Duodenal mucosa (tissue), 2 donors: ENCODE data around the gene ZNF695.

Source experiments
- H3K27ac ChIP-seq: one replicate; pipeline ENCODE4 v1.7.0; 2013; ENCODE audit warnings: low read depth, low read length
- H3K27me3 ChIP-seq, 2 donors: one replicate each; pipeline ENCODE4 v1.7.0; 2013; ENCODE audit warnings: low read length in 2 of 2, control low read depth in 1 of 2; ENCODE audit not compliant: insufficient read depth in 2 of 2, control insufficient read depth in 1 of 2
- H3K36me3 ChIP-seq, 2 donors: one replicate each; pipeline ENCODE4 v1.7.0; 2013; ENCODE audit warnings: low read length in 2 of 2, control low read depth in 1 of 2; ENCODE audit not compliant: insufficient read depth in 2 of 2, control insufficient read depth in 1 of 2
- H3K4me1 ChIP-seq, 2 donors: one replicate each; pipeline ENCODE4 v1.7.0; 2013; ENCODE audit warnings: low read length in 2 of 2, control low read depth in 1 of 2; ENCODE audit not compliant: insufficient read depth in 2 of 2, control insufficient read depth in 1 of 2
- H3K4me3 ChIP-seq, 2 donors: one replicate each; pipeline ENCODE4 v1.7.0; 2013; ENCODE audit warnings: low read length in 2 of 2, low read depth in 1 of 2
- H3K9ac ChIP-seq, 2 donors: one replicate each; pipeline ENCODE4 v1.7.0; 2013; ENCODE audit warnings: low read length in 2 of 2, low read depth in 1 of 2
- H3K9me3 ChIP-seq, 2 donors: one replicate each; pipeline ENCODE4 v1.7.0; 2013; ENCODE audit warnings: low read length in 2 of 2, control low read depth in 1 of 2; ENCODE audit not compliant: control insufficient read depth in 1 of 2

ZNF695 gene

GRCh38 chr1:246966502-246966901 lies 41.4 kb downstream of the ZNF695 start:
- Histone ChIP-seq H3K9me3 (peaks cover 12 to 14% of the 10 kb centered on the region in 2 donors), H3K36me3 (no peaks in the 10 kb centered on the region), H3K4me1 (no peaks in the 10 kb centered on the region), H3K9ac (no peak overlapping the region), H3K4me3 (no peak overlapping the region), H3K27ac (no peak overlapping the region), H3K27me3 (no peaks in the 10 kb centered on the region)

GRCh38 chr1:246959944-246960693 lies 47.7 kb downstream of the ZNF695 start:
- Histone ChIP-seq H3K27me3 (no peaks in the 10 kb centered on the region), H3K27ac (no peak overlapping the region), H3K4me1 (no peaks in the 10 kb centered on the region), H3K9ac (no peak overlapping the region), H3K9me3 (no peaks in the 10 kb centered on the region), H3K36me3 (no peaks in the 10 kb centered on the region), H3K4me3 (no peak overlapping the region)

- H3K27me3 ChIP-seq = no peaks in the 10 kb centered on the region
- H3K9ac ChIP-seq = no peak overlapping the region
- no peaks in the 10 kb centered on the region for H3K4me1 ChIP-seq
- no peak overlapping the region for H3K4me3 ChIP-seq
- H3K36me3 ChIP-seq = no peaks in the 10 kb centered on the region
- no peaks in the 10 kb centered on the region for H3K9me3 ChIP-seq
- no peak overlapping the region for H3K27ac ChIP-seq
These were observed 53.7 kb downstream of the ZNF695 start for GRCh38 chr1:246954126-246954525.

GRCh38 chr1:246951413-246951812 lies 56.4 kb downstream of the ZNF695 start:
- no peaks in the 10 kb centered on the region for H3K4me1 ChIP-seq
- no peaks in the 10 kb centered on the region for H3K9me3 ChIP-seq
- no peak overlapping the region for H3K9ac ChIP-seq

GRCh38 chr1:246949956-246950355 lies 57.9 kb downstream of the ZNF695 start:
- no peak overlapping the region for H3K4me3 ChIP-seq
- H3K27me3 ChIP-seq = no peaks in the 10 kb centered on the region
- no peaks in the 10 kb centered on the region for H3K9me3 ChIP-seq
- no peaks in the 10 kb centered on the region for H3K4me1 ChIP-seq
- H3K36me3 ChIP-seq = no peaks in the 10 kb centered on the region
- no peak overlapping the region for H3K9ac ChIP-seq
- H3K27ac ChIP-seq = no peak overlapping the region

More at GRCh38 chr1:246951413-246951812, 56.4 kb downstream of the ZNF695 start:
- H3K27ac ChIP-seq = no peak overlapping the region
- no peaks in the 10 kb centered on the region for H3K27me3 ChIP-seq
- no peaks in the 10 kb centered on the region for H3K36me3 ChIP-seq
- no peak overlapping the region for H3K4me3 ChIP-seq

GRCh38 chr1:246947255-246947654 lies 60.6 kb downstream of the ZNF695 start:
- Histone ChIP-seq H3K4me3 (no peak overlapping the region), H3K9me3 (no peaks in the 10 kb centered on the region), H3K9ac (no peak overlapping the region), H3K36me3 (no peaks in the 10 kb centered on the region), H3K27ac (no peak overlapping the region), H3K27me3 (no peaks in the 10 kb centered on the region), H3K4me1 (no peaks in the 10 kb centered on the region)

- no peak overlapping the region for H3K27ac ChIP-seq
- H3K9ac ChIP-seq = no peak overlapping the region
- H3K4me3 ChIP-seq = no peak overlapping the region
- no peaks in the 10 kb centered on the region for H3K9me3 ChIP-seq
- H3K36me3 ChIP-seq = no peaks in the 10 kb centered on the region
- no peaks in the 10 kb centered on the region for H3K4me1 ChIP-seq
- no peaks in the 10 kb centered on the region for H3K27me3 ChIP-seq
These were observed 61.5 kb downstream of the ZNF695 start for GRCh38 chr1:246946366-246946765.
